ENCODE results near the gene BSDC1.

GRCh38 chr1:32321712-32322291 lies 72.4 kb downstream of the BSDC1 start:
- TF ChIP-seq RFX5 (IDR thresholded peaks at IDR 0.05; ENCODE audit: low read depth, low read length), result no peak
- no peak for TF ChIP-seq CTCF (CRISPR knock-in tag; IDR thresholded peaks at IDR 0.05)

Data from HepG2 (cell line).